Fibroblast of upper back skin (primary cell): ENCODE results near the gene KCTD21.

Experiments
- DNase-seq: peaks from one replicate; pipeline ENCODE4 v3.0.0-alpha.2; 2013

The KCTD21 gene

GRCh38 chr11:78170874-78171549, 17.4 kb downstream of the KCTD21 start:
- no peak for DNase-seq

GRCh38 chr11:78170413-78170812, 18.0 kb downstream of the KCTD21 start:
- no peak for DNase-seq

GRCh38 chr11:78168539-78169477, 19.6 kb downstream of the KCTD21 start:
- peak; percentile 92 for DNase-seq

GRCh38 chr11:78166855-78167469, 21.5 kb downstream of the KCTD21 start:
- no peak for DNase-seq

- DNase-seq, result no peak
Measured at GRCh38 chr11:78164471-78164870, 24.0 kb downstream of the KCTD21 start.

GRCh38 chr11:78163828-78164227, 24.6 kb downstream of the KCTD21 start:
- DNase-seq, result no peak

- peak; percentile 36 for DNase-seq
Measured at GRCh38 chr11:78161962-78162371, 26.5 kb downstream of the KCTD21 start.

- no peak for DNase-seq
Measured at GRCh38 chr11:78161346-78161745, 27.1 kb downstream of the KCTD21 start.

GRCh38 chr11:78160557-78160956, 27.9 kb downstream of the KCTD21 start:
- DNase-seq, result no peak

GRCh38 chr11:78158987-78159652, 29.3 kb downstream of the KCTD21 start:
- DNase-seq, result no peak

GRCh38 chr11:78156127-78156844, 32.1 kb downstream of the KCTD21 start:
- peak; percentile 66 for DNase-seq

- no peak for DNase-seq
Measured at GRCh38 chr11:78151804-78152203, 36.6 kb downstream of the KCTD21 start.

- DNase-seq, result no peak
Measured at GRCh38 chr11:78150754-78151153, 37.7 kb downstream of the KCTD21 start.

- no peak for DNase-seq
Measured at GRCh38 chr11:78150346-78150745, 38.1 kb downstream of the KCTD21 start.

GRCh38 chr11:78149646-78150045, 38.8 kb downstream of the KCTD21 start:
- peak; percentile 46 for DNase-seq

- no peak for DNase-seq
Measured at GRCh38 chr11:78147807-78148206, 40.6 kb downstream of the KCTD21 start.

GRCh38 chr11:78145511-78146025, 42.9 kb downstream of the KCTD21 start:
- DNase-seq, result no peak

GRCh38 chr11:78140392-78141077, 47.9 kb downstream of the KCTD21 start:
- DNase-seq, result no peak

- peak; percentile 96 for DNase-seq
Measured at GRCh38 chr11:78139422-78140391, 48.7 kb downstream of the KCTD21 start, which contains the start of gene ALG8. TSS of gene ALG8 (minus strand) at chr11:78139626. CDS start at chr11:78139588, 38 bp downstream.
